Measurements from ENCODE around the gene SDS. TPM values are rescaled to one million over a fixed set of nuclear protein-coding genes. Genes with fewer than 3 reads are reported as not detected.

SDS gene
- total RNA-seq, 2 experiments from 2014 or later: not detected

DNA sequence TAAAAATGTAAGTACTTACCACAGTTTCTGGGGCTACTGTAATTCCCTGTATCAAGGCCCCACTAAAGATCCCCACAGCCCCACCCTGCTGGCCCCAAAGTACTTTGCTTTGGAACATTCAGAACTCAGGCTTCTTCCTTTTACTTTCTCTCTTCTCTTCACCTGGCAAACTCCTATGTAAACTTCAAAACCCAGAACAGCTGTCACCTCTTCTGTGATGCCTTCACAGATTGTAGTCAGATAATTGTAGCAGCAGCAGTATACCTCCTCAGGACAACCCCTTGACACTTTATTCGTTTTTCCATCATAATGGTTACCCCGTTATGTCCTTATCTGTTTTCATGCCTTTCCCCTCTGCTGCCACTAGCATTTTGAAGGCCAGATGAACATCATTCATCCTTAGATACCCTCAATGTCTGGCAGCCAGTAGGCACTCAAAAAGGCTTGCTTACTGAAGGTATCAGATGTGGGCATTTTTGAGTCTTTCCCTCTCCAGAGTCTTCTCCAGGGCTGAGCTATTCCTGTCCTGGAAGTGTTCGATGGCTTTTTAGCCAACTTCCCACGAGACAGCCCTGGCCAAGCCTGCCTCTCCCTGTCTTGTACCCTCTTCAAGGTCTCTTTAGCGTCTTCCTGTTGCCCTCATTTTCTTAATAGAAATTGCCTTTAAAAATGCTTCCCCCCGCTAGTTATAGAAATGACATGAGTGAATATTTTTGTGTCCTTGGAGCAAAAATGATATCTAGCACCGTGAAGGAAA is 37.9 kb downstream of the SDS start:
- Histone ChIP-seq H2AFZ (ENCODE audit: low read length) (no peak overlapping the region), H3K27ac (ENCODE audit: low read depth, low read length, poor library complexity, severe bottlenecking) (no peak overlapping the region), H4K20me1 (ENCODE audit: insufficient read depth, low read length) (no peaks in the 10 kb centered on the region), H3K36me3 (ENCODE audit: insufficient read depth, low read length) (no peaks in the 10 kb centered on the region), H3K4me1 (ENCODE audit: insufficient read depth, low read length, poor library complexity, severe bottlenecking) (peaks cover 3% of the 10 kb centered on the region), H3K4me2 (ENCODE audit: low read length) (no peak overlapping the region), H3K9me3 (ENCODE audit: low read length) (no peaks in the 10 kb centered on the region), H3K4me3 (ENCODE audit: low read depth, low read length, poor library complexity, severe bottlenecking) (no peak overlapping the region), H3K9me2 (ENCODE audit: insufficient read depth, low read length) (no peaks in the 10 kb centered on the region), H3K79me2 (ENCODE audit: insufficient read depth, low read depth, low read length) (no peaks in the 10 kb centered on the region)
- CTCF ChIA-PET (ENCODE audit: unreplicated experiment): no interaction called here
- intact Hi-C loops (cut with micrococcal nuclease; ENCODE audit: unreplicated experiment): no loop called here
- POLR2A ChIA-PET: no interaction called here
- no TSS peak for BruUV-seq (replicated peaks)
- DNase-seq (ENCODE audit: low spot score): no peak
- TF ChIP-seq, protein P1, sequence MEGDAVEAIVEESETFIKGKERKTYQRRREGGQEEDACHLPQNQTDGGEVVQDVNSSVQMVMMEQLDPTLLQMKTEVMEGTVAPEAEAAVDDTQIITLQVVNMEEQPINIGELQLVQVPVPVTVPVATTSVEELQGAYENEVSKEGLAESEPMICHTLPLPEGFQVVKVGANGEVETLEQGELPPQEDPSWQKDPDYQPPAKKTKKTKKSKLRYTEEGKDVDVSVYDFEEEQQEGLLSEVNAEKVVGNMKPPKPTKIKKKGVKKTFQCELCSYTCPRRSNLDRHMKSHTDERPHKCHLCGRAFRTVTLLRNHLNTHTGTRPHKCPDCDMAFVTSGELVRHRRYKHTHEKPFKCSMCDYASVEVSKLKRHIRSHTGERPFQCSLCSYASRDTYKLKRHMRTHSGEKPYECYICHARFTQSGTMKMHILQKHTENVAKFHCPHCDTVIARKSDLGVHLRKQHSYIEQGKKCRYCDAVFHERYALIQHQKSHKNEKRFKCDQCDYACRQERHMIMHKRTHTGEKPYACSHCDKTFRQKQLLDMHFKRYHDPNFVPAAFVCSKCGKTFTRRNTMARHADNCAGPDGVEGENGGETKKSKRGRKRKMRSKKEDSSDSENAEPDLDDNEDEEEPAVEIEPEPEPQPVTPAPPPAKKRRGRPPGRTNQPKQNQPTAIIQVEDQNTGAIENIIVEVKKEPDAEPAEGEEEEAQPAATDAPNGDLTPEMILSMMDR (conservative IDR thresholded peaks at IDR 0.05; ENCODE audit: low read length): no peak
- no peak for TF ChIP-seq EZH2phosphoT487 (IDR thresholded peaks at IDR 0.05; ENCODE audit: borderline replicate concordance, low read depth, low read length)

DNA sequence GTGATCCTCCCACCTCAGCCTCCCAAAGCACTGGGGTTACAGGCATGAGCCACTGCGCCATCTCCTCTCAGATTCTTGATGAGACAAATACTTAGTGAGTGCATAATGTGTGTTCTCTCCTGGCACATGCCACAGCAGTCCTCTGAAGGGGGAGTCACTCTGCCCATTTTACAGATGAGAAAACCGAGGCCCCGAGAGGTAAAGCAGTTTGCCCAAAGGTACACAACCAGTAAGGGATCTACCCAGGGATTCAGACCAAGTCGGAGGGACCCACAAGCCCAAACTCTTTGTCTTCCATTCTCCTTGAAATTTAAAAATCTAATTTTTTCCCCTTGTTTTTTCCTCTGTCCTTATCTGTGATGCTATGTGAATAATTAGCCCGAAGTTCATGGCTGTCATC is 39.0 kb downstream of the SDS start:
- CTCF ChIA-PET (ENCODE audit: unreplicated experiment): no interaction called here
- no peaks in the 10 kb centered on the region for H3K79me2 ChIP-seq (ENCODE audit: insufficient read depth, low read depth, low read length)
- H3K9me3 ChIP-seq (ENCODE audit: low read length): no peaks in the 10 kb centered on the region
- no peaks in the 10 kb centered on the region for H3K36me3 ChIP-seq (ENCODE audit: insufficient read depth, low read length)
- POLR2A ChIA-PET: no interaction called here
- no peak overlapping the region for H3K4me2 ChIP-seq (ENCODE audit: low read length)
- no peak for DNase-seq (ENCODE audit: low spot score)
- no peak overlapping the region for H3K27ac ChIP-seq (ENCODE audit: low read depth, low read length, poor library complexity, severe bottlenecking)
- no peak for TF ChIP-seq EZH2phosphoT487 (IDR thresholded peaks at IDR 0.05; ENCODE audit: borderline replicate concordance, low read depth, low read length)
- TF ChIP-seq, protein P1 (conservative IDR thresholded peaks at IDR 0.05; ENCODE audit: low read length): no peak
- H3K4me1 ChIP-seq (ENCODE audit: insufficient read depth, low read length, poor library complexity, severe bottlenecking): peaks cover 9% of the 10 kb centered on the region
- 0 out of 2 replicates have a peak, but pooled peaks cover 7% of the 10 kb centered on the region for H4K20me1 ChIP-seq (ENCODE audit: insufficient read depth, low read length)
- H2AFZ ChIP-seq (ENCODE audit: low read length): no peak overlapping the region
- intact Hi-C loops (cut with micrococcal nuclease; ENCODE audit: unreplicated experiment): no loop called here
- no peaks in the 10 kb centered on the region for H3K9me2 ChIP-seq (ENCODE audit: insufficient read depth, low read length)
- no peak overlapping the region for H3K4me3 ChIP-seq (ENCODE audit: low read depth, low read length, poor library complexity, severe bottlenecking)
- BruUV-seq (replicated peaks): no TSS peak
